ENCODE data around the gene ST6GALNAC3.

DNA sequence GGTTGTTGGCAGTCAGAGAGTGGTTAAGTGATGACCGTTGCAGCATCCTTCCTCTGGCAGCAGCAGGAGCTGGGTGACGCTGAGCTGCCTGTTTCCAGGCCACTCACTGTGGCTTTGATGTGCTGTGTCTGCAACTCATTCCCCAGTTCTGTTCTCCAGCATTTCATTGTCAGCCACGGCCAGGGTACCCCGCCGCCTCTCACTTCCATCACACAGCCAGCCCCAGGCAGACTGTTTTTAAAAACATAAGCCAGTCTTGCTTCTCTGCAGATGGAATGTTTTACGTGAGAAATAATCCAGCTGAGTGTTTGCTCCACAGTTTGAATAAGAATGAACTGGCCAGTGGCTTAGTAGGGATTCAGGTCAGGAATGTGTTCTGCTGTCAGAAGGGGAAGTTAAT lies 21.5 kb upstream of the ST6GALNAC3 start:
- TF ChIP-seq, protein P1, sequence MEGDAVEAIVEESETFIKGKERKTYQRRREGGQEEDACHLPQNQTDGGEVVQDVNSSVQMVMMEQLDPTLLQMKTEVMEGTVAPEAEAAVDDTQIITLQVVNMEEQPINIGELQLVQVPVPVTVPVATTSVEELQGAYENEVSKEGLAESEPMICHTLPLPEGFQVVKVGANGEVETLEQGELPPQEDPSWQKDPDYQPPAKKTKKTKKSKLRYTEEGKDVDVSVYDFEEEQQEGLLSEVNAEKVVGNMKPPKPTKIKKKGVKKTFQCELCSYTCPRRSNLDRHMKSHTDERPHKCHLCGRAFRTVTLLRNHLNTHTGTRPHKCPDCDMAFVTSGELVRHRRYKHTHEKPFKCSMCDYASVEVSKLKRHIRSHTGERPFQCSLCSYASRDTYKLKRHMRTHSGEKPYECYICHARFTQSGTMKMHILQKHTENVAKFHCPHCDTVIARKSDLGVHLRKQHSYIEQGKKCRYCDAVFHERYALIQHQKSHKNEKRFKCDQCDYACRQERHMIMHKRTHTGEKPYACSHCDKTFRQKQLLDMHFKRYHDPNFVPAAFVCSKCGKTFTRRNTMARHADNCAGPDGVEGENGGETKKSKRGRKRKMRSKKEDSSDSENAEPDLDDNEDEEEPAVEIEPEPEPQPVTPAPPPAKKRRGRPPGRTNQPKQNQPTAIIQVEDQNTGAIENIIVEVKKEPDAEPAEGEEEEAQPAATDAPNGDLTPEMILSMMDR (conservative IDR thresholded peaks at IDR 0.05; ENCODE audit: low read length) = no peak
- no peak for TF ChIP-seq EZH2phosphoT487 (IDR thresholded peaks at IDR 0.05; ENCODE audit: borderline replicate concordance)

Data from Loucy (cell line).